Uterus (tissue), 2 donors: ENCODE results near the gene CRELD2.

Experiments used
- CTCF ChIP-seq, 4 experiments: fragments of 200-600 bp in 2 of 4; fragments of 450-650 bp in 2 of 4; sonication (generic) in 2 of 4; IDR thresholded peaks; one replicate each; pipeline ENCODE4 v1.5.1; 2016 to 2019; ENCODE audit warnings: antibody characterized with exemption in 4 of 4, mild to moderate bottlenecking in 2 of 4, moderate library complexity in 1 of 4
- POLR2A ChIP-seq, 2 donors: fragments of 450-650 bp; IDR thresholded peaks; one replicate each; pipeline ENCODE4 v1.6.1; 2016; ENCODE audit warnings: antibody characterized with exemption in 2 of 2, mild to moderate bottlenecking in 1 of 2, moderate library complexity in 1 of 2

GRCh38 chr22:49928185-49928495 is 9.7 kb downstream of the CRELD2 start:
- TF ChIP-seq POLR2A (IDR thresholded peaks at IDR 0.05) (no peak), CTCF (IDR thresholded peaks at IDR 0.05) (no peak)
